ENCODE results near the gene CRP. TPM values are rescaled to one million over a fixed set of nuclear protein-coding genes. Genes with fewer than 3 reads are reported as not detected.

The CRP gene
- total RNA-seq, 3 donors from 2014 or later (not counting 1 experiment from before 2014, with no cell fraction given) = not detected

DNA sequence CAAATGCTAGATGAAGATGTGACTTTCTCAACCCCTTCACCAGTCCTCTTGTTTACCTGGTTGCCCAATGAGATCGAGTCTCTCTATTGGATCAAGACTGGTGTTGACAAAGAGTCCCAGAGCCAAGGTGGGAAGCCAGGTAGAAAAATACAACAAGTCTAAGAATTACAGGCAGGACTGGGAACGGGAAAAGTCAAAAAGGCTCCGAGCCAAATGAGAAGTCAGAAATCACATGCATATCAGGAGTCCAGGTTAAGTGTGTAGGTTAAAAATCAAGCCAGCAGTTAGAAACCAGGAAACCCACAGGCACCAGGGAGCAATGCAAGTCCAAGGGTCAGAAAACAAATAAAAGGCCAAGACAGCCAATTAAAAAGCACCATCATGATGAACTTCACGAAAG, 39.0 kb upstream of the CRP start:
- H3K27me3 Mint-ChIP-seq (ENCODE audit: low read depth in 2 of 2) = peaks cover 2 to 22% of the 10 kb centered on the region in 2 donors
- Histone ChIP-seq H3K27ac (ENCODE audit: low read length) (no peak overlapping the region), H3K4me3 (ENCODE audit: low read length) (no peak overlapping the region), H3K36me3 (ENCODE audit: control insufficient read depth, insufficient read depth, low read length) (no peaks in the 10 kb centered on the region), H3K27me3 (ENCODE audit: control insufficient read depth, insufficient read depth, low read length) (no peaks in the 10 kb centered on the region), H3K4me1 (ENCODE audit: control insufficient read depth, insufficient read depth, low read length) (no peaks in the 10 kb centered on the region), H3K9me3 (ENCODE audit: control insufficient read depth, insufficient read depth, low read length) (no peaks in the 10 kb centered on the region)
- no peak overlapping the region for H3K27ac Mint-ChIP-seq
- DNase-seq (no peak), ATAC-seq (no peak)
- TF ChIP-seq, protein P1, sequence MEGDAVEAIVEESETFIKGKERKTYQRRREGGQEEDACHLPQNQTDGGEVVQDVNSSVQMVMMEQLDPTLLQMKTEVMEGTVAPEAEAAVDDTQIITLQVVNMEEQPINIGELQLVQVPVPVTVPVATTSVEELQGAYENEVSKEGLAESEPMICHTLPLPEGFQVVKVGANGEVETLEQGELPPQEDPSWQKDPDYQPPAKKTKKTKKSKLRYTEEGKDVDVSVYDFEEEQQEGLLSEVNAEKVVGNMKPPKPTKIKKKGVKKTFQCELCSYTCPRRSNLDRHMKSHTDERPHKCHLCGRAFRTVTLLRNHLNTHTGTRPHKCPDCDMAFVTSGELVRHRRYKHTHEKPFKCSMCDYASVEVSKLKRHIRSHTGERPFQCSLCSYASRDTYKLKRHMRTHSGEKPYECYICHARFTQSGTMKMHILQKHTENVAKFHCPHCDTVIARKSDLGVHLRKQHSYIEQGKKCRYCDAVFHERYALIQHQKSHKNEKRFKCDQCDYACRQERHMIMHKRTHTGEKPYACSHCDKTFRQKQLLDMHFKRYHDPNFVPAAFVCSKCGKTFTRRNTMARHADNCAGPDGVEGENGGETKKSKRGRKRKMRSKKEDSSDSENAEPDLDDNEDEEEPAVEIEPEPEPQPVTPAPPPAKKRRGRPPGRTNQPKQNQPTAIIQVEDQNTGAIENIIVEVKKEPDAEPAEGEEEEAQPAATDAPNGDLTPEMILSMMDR (IDR thresholded peaks at IDR 0.05) = no peak
- H3K4me3 Mint-ChIP-seq = no peak overlapping the region
- no peaks in the 10 kb centered on the region for H3K36me3 Mint-ChIP-seq
- WGBS (ENCODE audit: insufficient coverage) = 90% methylated on average over 4 of the region's 4 CpGs
- no peaks in the 10 kb centered on the region for H3K9me3 Mint-ChIP-seq
- intact Hi-C loops (cut with micrococcal nuclease) = no loop called here
- H3K4me1 Mint-ChIP-seq = no peaks in the 10 kb centered on the region

- ATAC-seq (no peak), DNase-seq (no peak)
- Mint-ChIP-seq H3K9me3 (no peaks in the 10 kb centered on the region), H3K27me3 (ENCODE audit: low read depth in 2 of 2) (peaks cover 2 to 22% of the 10 kb centered on the region in 2 donors), H3K4me3 (no peak overlapping the region), H3K4me1 (no peaks in the 10 kb centered on the region), H3K27ac (no peak overlapping the region), H3K36me3 (no peaks in the 10 kb centered on the region)
- no peaks in the 10 kb centered on the region for H3K27me3 ChIP-seq (ENCODE audit: control insufficient read depth, insufficient read depth, low read length)
- H3K9me3 ChIP-seq (ENCODE audit: control insufficient read depth, insufficient read depth, low read length) = no peaks in the 10 kb centered on the region
- no peak overlapping the region for H3K4me3 ChIP-seq (ENCODE audit: low read length)
- H3K36me3 ChIP-seq (ENCODE audit: control insufficient read depth, insufficient read depth, low read length) = no peaks in the 10 kb centered on the region
- WGBS (ENCODE audit: insufficient coverage) = 100% methylated on average over 4 of the region's 4 CpGs
- no peaks in the 10 kb centered on the region for H3K4me1 ChIP-seq (ENCODE audit: control insufficient read depth, insufficient read depth, low read length)
- no peak overlapping the region for H3K27ac ChIP-seq (ENCODE audit: low read length)
- intact Hi-C loops (cut with micrococcal nuclease) = no loop called here
- TF ChIP-seq, protein P1 (IDR thresholded peaks at IDR 0.05) = no peak
These were observed 37.8 kb upstream of the CRP start for GRCh38 chr1:159752135-159752580.

DNA sequence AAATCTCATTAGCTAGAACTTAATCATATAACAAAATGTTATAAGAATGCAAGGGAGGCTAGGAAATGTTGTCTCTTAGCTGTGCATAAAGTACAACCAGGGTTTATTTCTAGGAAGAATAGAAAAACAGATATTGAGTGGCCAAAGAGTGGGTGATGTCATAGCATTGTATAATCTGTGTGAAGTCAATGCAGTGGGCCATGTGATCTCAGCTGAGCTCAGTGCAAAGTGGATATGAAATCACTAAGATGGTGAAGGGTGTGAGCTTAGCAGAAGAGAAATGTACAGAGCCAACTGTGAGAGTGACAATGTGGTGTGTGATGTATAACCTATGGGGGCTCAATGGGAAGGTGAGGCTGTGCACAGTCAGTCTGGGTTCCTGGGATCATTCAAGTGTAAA, 36.6 kb upstream of the CRP start:
- Mint-ChIP-seq H3K4me1 (no peaks in the 10 kb centered on the region), H3K9me3 (no peaks in the 10 kb centered on the region), H3K27ac (no peak overlapping the region), H3K36me3 (no peaks in the 10 kb centered on the region), H3K27me3 (ENCODE audit: low read depth in 2 of 2) (peaks cover 2 to 22% of the 10 kb centered on the region in 2 donors), H3K4me3 (no peak overlapping the region)
- ATAC-seq (no peak), DNase-seq (no peak)
- Histone ChIP-seq H3K36me3 (ENCODE audit: control insufficient read depth, insufficient read depth, low read length) (no peaks in the 10 kb centered on the region), H3K27me3 (ENCODE audit: control insufficient read depth, insufficient read depth, low read length) (no peaks in the 10 kb centered on the region), H3K27ac (ENCODE audit: low read length) (no peak overlapping the region), H3K4me3 (ENCODE audit: low read length) (no peak overlapping the region), H3K9me3 (ENCODE audit: control insufficient read depth, insufficient read depth, low read length) (no peaks in the 10 kb centered on the region), H3K4me1 (ENCODE audit: control insufficient read depth, insufficient read depth, low read length) (no peaks in the 10 kb centered on the region)
- TF ChIP-seq, protein P1 (IDR thresholded peaks at IDR 0.05) = no peak
- intact Hi-C loops (cut with micrococcal nuclease) = no loop called here

DNA sequence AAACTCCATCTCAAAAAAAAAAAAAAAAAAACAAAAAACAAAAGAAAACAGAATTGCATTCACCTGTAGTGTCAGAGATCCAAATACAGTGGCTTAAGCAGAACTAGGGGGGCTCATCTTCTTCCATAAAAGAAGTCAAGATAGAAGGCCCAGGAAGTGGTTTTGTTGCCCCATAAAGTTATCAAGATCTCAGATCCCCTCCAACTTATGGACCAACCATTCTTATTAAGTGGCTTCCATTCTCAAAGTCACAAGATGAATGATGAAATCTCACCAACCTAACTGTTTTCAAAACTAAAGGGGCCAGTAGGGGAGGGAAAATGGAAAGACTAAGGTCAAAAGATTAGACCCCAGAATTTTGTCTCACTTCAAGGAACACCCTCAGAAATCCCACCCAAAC, 36.2 kb upstream of the CRP start:
- ATAC-seq = no peak
- Mint-ChIP-seq H3K4me1 (no peaks in the 10 kb centered on the region), H3K9me3 (no peaks in the 10 kb centered on the region), H3K36me3 (no peaks in the 10 kb centered on the region), H3K27me3 (ENCODE audit: low read depth in 2 of 2) (peaks cover 2 to 20% of the 10 kb centered on the region in 2 donors), H3K27ac (no peak overlapping the region), H3K4me3 (no peak overlapping the region)
- Histone ChIP-seq H3K4me3 (ENCODE audit: low read length) (no peak overlapping the region), H3K27ac (ENCODE audit: low read length) (no peak overlapping the region), H3K4me1 (ENCODE audit: control insufficient read depth, insufficient read depth, low read length) (no peaks in the 10 kb centered on the region), H3K9me3 (ENCODE audit: control insufficient read depth, insufficient read depth, low read length) (no peaks in the 10 kb centered on the region), H3K36me3 (ENCODE audit: control insufficient read depth, insufficient read depth, low read length) (no peaks in the 10 kb centered on the region), H3K27me3 (ENCODE audit: control insufficient read depth, insufficient read depth, low read length) (no peaks in the 10 kb centered on the region)
- TF ChIP-seq, protein P1 (IDR thresholded peaks at IDR 0.05) = no peak
- DNase-seq = no peak
- intact Hi-C loops (cut with micrococcal nuclease) = no loop called here

All from natural killer cell (primary cell).